IPS DF 6.9 (cell line): ENCODE results near the gene RUNX1.

ENCODE experiments used
- DNase-seq: peaks from one replicate; pipeline ENCODE4 v3.0.0-alpha.2; 2013; ENCODE audit warnings: low read depth, low spot score
- H3K27ac ChIP-seq: one replicate; pipeline ENCODE4 v1.5.1; 2013; ENCODE audit warnings: low read length, control low read depth
- H3K27me3 ChIP-seq: 2 replicates; pipeline ENCODE4 v1.6.1; 2013; ENCODE audit warnings: mild to moderate bottlenecking, low read length; ENCODE audit not compliant: control insufficient read depth, insufficient read depth
- H3K36me3 ChIP-seq: 2 replicates; pipeline ENCODE4 v1.6.1; 2013; ENCODE audit warnings: low read length; ENCODE audit not compliant: control insufficient read depth, insufficient read depth
- H3K4me1 ChIP-seq: 2 replicates; pipeline ENCODE4 v1.6.1; 2013; ENCODE audit warnings: low read length; ENCODE audit not compliant: control insufficient read depth, insufficient read depth
- H3K4me3 ChIP-seq: 2 replicates; pipeline ENCODE4 v1.5.1; 2013; ENCODE audit warnings: mild to moderate bottlenecking, low read length
- H3K9me3 ChIP-seq: 2 replicates; pipeline ENCODE4 v1.6.1; 2013; ENCODE audit warnings: low read length, inconsistent platforms; ENCODE audit not compliant: control insufficient read depth, insufficient read depth
- WGBS: extraction: QIAGEN DNeasy Blood & Tissue Kit; methylation state at CpG from one replicate; pipeline ENCODE4 v1.1.7; 2013; ENCODE audit warnings: mixed read lengths, missing lambda C conversion rate; ENCODE audit not compliant: insufficient read length, insufficient coverage; 5-methylcytosine and 5-hydroxymethylcytosine counted together

RUNX1 gene

GRCh38 chr21:35026153-35026500, 23.0 kb downstream of the RUNX1 start:
- Histone ChIP-seq H3K9me3 (no peaks in the 10 kb centered on the region), H3K36me3 (no peaks in the 10 kb centered on the region), H3K27ac (no peak overlapping the region), H3K4me1 (no peaks in the 10 kb centered on the region), H3K27me3 (no peaks in the 10 kb centered on the region), H3K4me3 (no peak overlapping the region)
- no CpG with 5 or more reads among the region's 5 CpGs for WGBS
- DNase-seq = no peak

DNA sequence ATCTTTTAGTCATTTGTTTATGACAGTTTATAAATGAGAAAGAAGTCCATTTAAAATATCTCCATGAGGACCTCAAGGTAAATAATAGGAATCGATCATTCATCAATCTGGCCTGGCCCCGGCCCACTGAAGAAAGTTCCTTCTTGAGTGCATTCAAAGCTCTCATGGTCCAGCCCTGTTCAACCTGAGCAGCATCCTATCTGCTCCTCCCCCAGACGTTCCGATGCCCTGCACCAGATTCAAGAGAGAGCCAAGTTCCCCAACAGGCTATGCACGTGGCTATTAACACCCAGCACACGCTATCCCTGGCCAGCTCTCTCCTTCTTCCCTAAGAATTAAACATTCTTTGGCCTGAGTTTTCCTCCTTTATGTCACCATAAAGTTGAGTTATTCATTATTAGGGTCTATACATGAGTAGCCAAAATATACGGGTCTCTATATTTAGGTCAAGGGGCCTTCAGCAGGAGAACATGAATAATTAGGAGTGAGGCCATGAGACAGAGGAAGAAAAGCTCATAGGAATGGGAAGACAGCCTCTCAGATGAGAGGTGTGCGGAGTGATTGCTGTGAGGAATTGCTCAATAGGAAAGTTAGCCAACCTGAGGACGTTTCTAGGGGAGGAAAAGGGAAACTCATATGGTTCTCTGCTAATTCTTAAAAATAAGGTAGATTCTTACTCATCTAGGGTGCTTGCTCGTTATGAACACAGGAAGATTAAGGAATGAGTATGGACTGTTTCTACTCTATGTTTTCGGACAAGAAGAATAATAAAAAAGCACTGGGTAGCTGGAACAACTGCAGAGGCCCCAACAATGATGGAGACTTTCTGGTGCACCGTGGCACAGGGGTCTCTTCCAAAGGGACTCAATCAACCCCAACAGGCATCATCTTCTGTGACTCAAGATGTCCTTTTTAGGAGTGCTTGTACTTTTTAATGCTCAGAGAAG, 23.6 kb downstream of the RUNX1 start:
- H3K36me3 ChIP-seq = no peaks in the 10 kb centered on the region
- H3K27ac ChIP-seq = no peak overlapping the region
- H3K4me3 ChIP-seq = no peak overlapping the region
- H3K27me3 ChIP-seq = no peaks in the 10 kb centered on the region
- no peak for DNase-seq
- WGBS = no CpG with 5 or more reads among the region's 12 CpGs
- no peaks in the 10 kb centered on the region for H3K4me1 ChIP-seq
- no peaks in the 10 kb centered on the region for H3K9me3 ChIP-seq

DNA sequence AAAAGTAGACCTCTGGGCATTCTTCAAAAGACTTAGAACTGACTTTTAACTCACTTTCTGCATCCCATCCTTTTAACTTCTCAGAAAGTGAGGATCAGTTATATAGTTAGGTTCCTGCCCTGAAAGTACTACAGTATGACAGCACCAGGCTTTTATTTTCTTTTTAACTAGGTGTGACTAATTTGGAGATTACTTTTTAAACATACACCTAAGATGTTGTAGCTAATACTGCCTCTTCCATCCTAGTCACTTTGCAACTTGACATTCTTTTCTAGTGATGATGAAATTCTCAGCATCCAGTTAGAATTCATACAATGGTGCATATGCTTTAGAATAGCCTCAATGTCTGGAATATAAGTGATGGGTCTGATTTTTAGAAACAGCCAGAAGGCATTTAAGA, 24.6 kb downstream of the RUNX1 start:
- DNase-seq = no peak
- Histone ChIP-seq H3K9me3 (no peaks in the 10 kb centered on the region), H3K36me3 (no peaks in the 10 kb centered on the region), H3K27me3 (no peaks in the 10 kb centered on the region), H3K4me1 (no peaks in the 10 kb centered on the region), H3K4me3 (no peak overlapping the region), H3K27ac (no peak overlapping the region)

DNA sequence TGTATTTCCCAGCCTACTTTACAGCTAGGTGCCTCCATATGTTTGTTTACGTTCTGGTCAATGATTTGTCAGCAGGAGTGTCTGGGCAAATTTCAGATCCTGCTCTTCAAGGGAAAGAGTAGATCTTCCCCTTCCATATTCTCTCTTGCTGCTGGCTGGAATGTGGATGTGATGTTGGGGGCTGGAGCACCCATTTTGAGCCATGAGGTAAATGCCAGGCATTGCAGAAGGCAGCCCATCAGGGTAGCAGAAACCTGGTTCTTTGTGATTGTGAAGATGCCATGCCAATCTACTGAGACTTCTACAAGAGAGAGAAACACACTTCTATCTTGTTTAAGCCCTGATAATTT, 25.1 kb downstream of the RUNX1 start:
- H3K4me1 ChIP-seq = no peaks in the 10 kb centered on the region
- WGBS = no CpG with 5 or more reads among the region's 1 CpG
- H3K4me3 ChIP-seq = no peak overlapping the region
- no peak overlapping the region for H3K27ac ChIP-seq
- no peaks in the 10 kb centered on the region for H3K27me3 ChIP-seq
- H3K36me3 ChIP-seq = no peaks in the 10 kb centered on the region
- no peaks in the 10 kb centered on the region for H3K9me3 ChIP-seq
- DNase-seq = no peak

DNA sequence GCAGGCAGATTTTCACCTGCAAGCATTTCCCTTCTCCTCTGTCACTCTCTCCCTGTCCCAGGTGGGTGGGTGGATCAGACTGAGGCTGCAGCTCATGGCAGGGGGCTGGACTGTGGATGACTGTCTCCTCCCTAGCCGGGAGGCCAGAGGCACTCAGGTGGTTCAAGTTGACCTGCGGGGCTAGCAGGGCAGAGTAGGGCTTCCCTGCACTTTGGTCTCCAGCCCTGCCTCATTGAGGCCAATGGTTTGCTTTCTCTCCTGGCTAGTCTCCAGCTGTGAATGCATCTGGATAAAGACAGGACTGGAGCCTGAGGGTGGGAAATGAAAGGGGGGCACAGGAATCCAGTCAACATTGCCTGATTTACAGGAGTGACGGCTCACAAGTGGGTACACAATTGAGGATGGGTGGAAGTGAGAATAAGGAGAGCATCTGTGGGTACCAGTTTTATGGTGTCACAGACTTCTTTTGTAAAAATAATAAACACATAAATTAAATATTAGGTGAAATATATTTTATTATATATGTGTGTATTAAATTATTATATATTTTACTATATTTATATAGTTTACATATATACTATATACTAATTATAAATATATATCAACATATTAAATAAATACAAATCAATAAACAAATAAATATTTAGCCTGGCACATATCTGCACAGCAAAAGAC, 25.6 kb downstream of the RUNX1 start:
- DNase-seq = no peak
- Histone ChIP-seq H3K4me3 (no peak overlapping the region), H3K9me3 (no peaks in the 10 kb centered on the region), H3K27me3 (no peaks in the 10 kb centered on the region), H3K27ac (no peak overlapping the region), H3K36me3 (no peaks in the 10 kb centered on the region), H3K4me1 (no peaks in the 10 kb centered on the region)
- WGBS = no CpG with 5 or more reads among the region's 3 CpGs

DNA sequence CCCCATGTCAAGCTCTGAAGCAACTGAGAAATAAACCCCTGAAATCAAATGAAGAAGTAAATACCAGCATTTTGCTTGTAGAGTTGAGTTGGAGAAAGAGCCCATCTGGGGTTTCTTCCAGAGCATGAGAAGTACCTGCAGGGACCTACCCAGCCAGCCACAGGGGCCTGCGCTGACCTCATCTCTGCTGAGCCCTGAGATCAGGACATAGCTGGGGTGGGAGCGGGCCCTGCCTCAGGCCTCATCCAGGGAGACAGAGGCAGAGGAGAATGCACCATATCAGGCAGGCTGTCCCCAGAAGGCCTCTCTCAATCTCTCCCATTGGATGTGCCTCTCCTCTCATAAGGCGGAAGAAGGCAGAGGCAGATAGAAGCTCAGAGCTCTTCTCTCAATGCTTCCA, 27.6 kb downstream of the RUNX1 start:
- H3K4me1 ChIP-seq = no peaks in the 10 kb centered on the region
- no peak for DNase-seq
- no peaks in the 10 kb centered on the region for H3K36me3 ChIP-seq
- H3K27ac ChIP-seq = no peak overlapping the region
- no peak overlapping the region for H3K4me3 ChIP-seq
- no peaks in the 10 kb centered on the region for H3K9me3 ChIP-seq
- WGBS = no CpG with 5 or more reads among the region's 3 CpGs
- H3K27me3 ChIP-seq = no peaks in the 10 kb centered on the region

DNA sequence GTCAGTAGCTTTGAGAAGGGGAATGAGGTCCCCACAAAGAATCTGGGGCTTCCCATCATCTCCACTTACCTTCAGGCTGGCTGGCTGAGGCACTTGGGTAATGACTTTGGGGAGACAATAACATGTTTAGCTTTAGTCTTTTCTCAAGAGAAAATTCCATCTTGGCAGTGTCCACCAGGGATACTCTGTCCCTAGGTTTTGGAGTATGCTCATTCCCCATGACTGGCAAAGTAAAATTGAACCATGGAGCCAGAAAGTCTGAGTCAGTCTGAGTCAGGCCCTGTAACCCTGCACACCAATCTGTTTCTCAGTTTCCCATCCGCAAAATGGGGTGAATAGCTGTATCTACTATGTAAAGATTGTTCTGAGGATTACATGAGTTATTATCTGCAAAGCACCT, 28.2 kb downstream of the RUNX1 start:
- H3K4me1 ChIP-seq = no peaks in the 10 kb centered on the region
- H3K4me3 ChIP-seq = no peak overlapping the region
- H3K27ac ChIP-seq = no peak overlapping the region
- no peaks in the 10 kb centered on the region for H3K36me3 ChIP-seq
- no peak for DNase-seq
- H3K27me3 ChIP-seq = no peaks in the 10 kb centered on the region
- no CpG with 5 or more reads among the region's 1 CpG for WGBS
- H3K9me3 ChIP-seq = no peaks in the 10 kb centered on the region

- Histone ChIP-seq H3K4me1 (no peaks in the 10 kb centered on the region), H3K4me3 (no peak overlapping the region), H3K27me3 (no peaks in the 10 kb centered on the region), H3K27ac (no peak overlapping the region), H3K9me3 (no peaks in the 10 kb centered on the region), H3K36me3 (no peaks in the 10 kb centered on the region)
- no peak for DNase-seq
- WGBS = no CpG with 5 or more reads among the region's 4 CpGs
Measured at GRCh38 chr21:35020436-35020835, 28.7 kb downstream of the RUNX1 start.

GRCh38 chr21:35019631-35020032, 29.5 kb downstream of the RUNX1 start:
- Histone ChIP-seq H3K36me3 (no peaks in the 10 kb centered on the region), H3K4me1 (no peaks in the 10 kb centered on the region), H3K27ac (no peak overlapping the region), H3K27me3 (no peaks in the 10 kb centered on the region), H3K4me3 (no peak overlapping the region), H3K9me3 (no peaks in the 10 kb centered on the region)
- no CpG with 5 or more reads among the region's 9 CpGs for WGBS
- no peak for DNase-seq

DNA sequence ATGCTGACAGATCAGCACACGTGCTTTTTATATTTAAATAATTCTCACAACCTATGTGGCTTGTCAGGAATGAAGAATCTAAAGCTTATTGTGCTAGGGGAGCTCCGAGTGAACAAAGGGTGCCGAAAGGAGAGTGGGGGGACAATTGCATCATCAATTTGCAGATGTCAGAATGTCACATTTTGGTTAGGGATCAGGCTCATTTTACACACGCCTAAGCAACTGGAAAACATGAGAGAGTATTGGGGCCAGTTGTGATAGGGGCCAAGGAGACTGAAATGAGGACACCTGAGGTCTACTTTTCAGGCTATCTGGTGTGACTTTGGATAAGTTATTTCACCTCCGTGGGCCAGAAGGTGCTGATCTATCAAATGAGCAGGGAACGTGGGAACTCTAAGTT, 31.8 kb downstream of the RUNX1 start:
- Histone ChIP-seq H3K4me3 (no peak overlapping the region), H3K4me1 (no peaks in the 10 kb centered on the region), H3K9me3 (no peaks in the 10 kb centered on the region), H3K36me3 (no peaks in the 10 kb centered on the region), H3K27me3 (no peaks in the 10 kb centered on the region), H3K27ac (no peak overlapping the region)
- no peak for DNase-seq
- WGBS = no CpG with 5 or more reads among the region's 6 CpGs
